HG03432 (cell line): ENCODE results near the gene CSF3R.
A peak's percentile ranks its signal among the peaks of the same experiment; 100 is the strongest.
"Not testable (repeated sequence)": the region's sequence is repeated elsewhere in the genome, so short reads cannot be mapped to it uniquely, and the experiment has no call there.

Experiments used
- ATAC-seq: cut with Tn5 transposase; IDR thresholded peaks from one replicate; pipeline ENCODE4 v1.9.1; 2021; ENCODE audit warnings: mild to moderate bottlenecking, moderate library complexity; ENCODE audit not compliant: unreplicated experiment

CSF3R gene

GRCh38 chr1:36484099-36484498 is 1.4 kb upstream of the CSF3R start:
- no peak for ATAC-seq

GRCh38 chr1:36481771-36482723 is 666 bp downstream of the CSF3R start:
- no peak for ATAC-seq

- no peak for ATAC-seq
These were observed 1.6 kb downstream of the CSF3R start for GRCh38 chr1:36481091-36481490.

- ATAC-seq: no peak
These were observed 2.6 kb downstream of the CSF3R start for GRCh38 chr1:36480161-36480560.

- no peak for ATAC-seq
These were observed 3.1 kb downstream of the CSF3R start for GRCh38 chr1:36479505-36480051.

GRCh38 chr1:36477615-36478014 is 5.1 kb downstream of the CSF3R start:
- not testable (repeated sequence) for ATAC-seq

GRCh38 chr1:36476945-36477344 is 5.8 kb downstream of the CSF3R start:
- no peak for ATAC-seq

- ATAC-seq: no peak
These were observed 6.7 kb downstream of the CSF3R start for GRCh38 chr1:36475910-36476604.

- ATAC-seq: no peak
These were observed 7.4 kb downstream of the CSF3R start for GRCh38 chr1:36475341-36475740.

GRCh38 chr1:36472656-36473055 is 10.1 kb downstream of the CSF3R start:
- no peak for ATAC-seq

- no peak for ATAC-seq
These were observed 10.7 kb downstream of the CSF3R start for GRCh38 chr1:36471830-36472641.

GRCh38 chr1:36469163-36469562 is 13.6 kb downstream of the CSF3R start:
- ATAC-seq: no peak

- ATAC-seq: no peak
These were observed 14.8 kb downstream of the CSF3R start for GRCh38 chr1:36467700-36468455.

- ATAC-seq: no peak
These were observed 15.7 kb downstream of the CSF3R start for GRCh38 chr1:36467027-36467410.

- no peak for ATAC-seq
These were observed 16.2 kb downstream of the CSF3R start for GRCh38 chr1:36466370-36467026.

GRCh38 chr1:36465731-36466369 is 16.9 kb downstream of the CSF3R start:
- ATAC-seq: no peak

GRCh38 chr1:36464605-36465393 is 17.9 kb downstream of the CSF3R start:
- peak; percentile 42 for ATAC-seq

GRCh38 chr1:36463803-36464604 is 18.7 kb downstream of the CSF3R start, which contains the start of gene MRPS15:
Gene MRPS15 (minus strand): TSS chr1:36464384. CDS start chr1:36464275, 109 bp downstream.
- peak; percentile 90 for ATAC-seq
